HepG2 (cell line): ENCODE measurements around the gene NOL12.

Experiments
- GLI4 ChIP-seq: sonication (generic); formaldehyde crosslinking; IDR thresholded peaks from 2 replicates; pipeline ENCODE4 v1.5.1; 2020; ENCODE audit warnings: missing genetic modification reagents, mild to moderate bottlenecking, moderate library complexity, borderline replicate concordance
- JDP2 ChIP-seq: sonication (generic); formaldehyde crosslinking; IDR thresholded peaks from 2 replicates; pipeline ENCODE4 v1.8.1; 2022; ENCODE audit warnings: missing genetic modification reagents, borderline replicate concordance
- MED13 ChIP-seq: sonication (generic); formaldehyde crosslinking; IDR thresholded peaks from 2 replicates; pipeline ENCODE4 v1.5.0; 2020; ENCODE audit warnings: missing genetic modification reagents
- POLR2A ChIP-seq, 2 experiments: IDR thresholded peaks; 2 replicates each; pipeline ENCODE4 v1.6.1; 2011; ENCODE audit warnings: low read depth in 2 of 2, low read length in 2 of 2, mild to moderate bottlenecking in 1 of 2, moderate library complexity in 1 of 2; ENCODE audit not compliant: insufficient read depth in 1 of 2
- ZNF274 ChIP-seq: sonication (generic); formaldehyde crosslinking; IDR thresholded peaks from 2 replicates; pipeline ENCODE4 v1.5.1; 2020; ENCODE audit warnings: mild to moderate bottlenecking, missing genetic modification reagents
- TF ChIP-seq, protein P1 (sequence below): sonication (generic); formaldehyde crosslinking; IDR thresholded peaks from 2 replicates; pipeline ENCODE4 v1.5.0; 2020; ENCODE audit warnings: mild to moderate bottlenecking, missing genetic modification reagents, moderate library complexity
- TF ChIP-seq, protein P2 (sequence below), 2 experiments: IDR thresholded peaks; 2 replicates each; pipeline ENCODE4 v1.6.1; 2011 to 2012; ENCODE audit warnings: low read length in 2 of 2, borderline replicate concordance in 1 of 2, low read depth in 1 of 2, mild to moderate bottlenecking in 1 of 2, moderate library complexity in 1 of 2

DNA sequence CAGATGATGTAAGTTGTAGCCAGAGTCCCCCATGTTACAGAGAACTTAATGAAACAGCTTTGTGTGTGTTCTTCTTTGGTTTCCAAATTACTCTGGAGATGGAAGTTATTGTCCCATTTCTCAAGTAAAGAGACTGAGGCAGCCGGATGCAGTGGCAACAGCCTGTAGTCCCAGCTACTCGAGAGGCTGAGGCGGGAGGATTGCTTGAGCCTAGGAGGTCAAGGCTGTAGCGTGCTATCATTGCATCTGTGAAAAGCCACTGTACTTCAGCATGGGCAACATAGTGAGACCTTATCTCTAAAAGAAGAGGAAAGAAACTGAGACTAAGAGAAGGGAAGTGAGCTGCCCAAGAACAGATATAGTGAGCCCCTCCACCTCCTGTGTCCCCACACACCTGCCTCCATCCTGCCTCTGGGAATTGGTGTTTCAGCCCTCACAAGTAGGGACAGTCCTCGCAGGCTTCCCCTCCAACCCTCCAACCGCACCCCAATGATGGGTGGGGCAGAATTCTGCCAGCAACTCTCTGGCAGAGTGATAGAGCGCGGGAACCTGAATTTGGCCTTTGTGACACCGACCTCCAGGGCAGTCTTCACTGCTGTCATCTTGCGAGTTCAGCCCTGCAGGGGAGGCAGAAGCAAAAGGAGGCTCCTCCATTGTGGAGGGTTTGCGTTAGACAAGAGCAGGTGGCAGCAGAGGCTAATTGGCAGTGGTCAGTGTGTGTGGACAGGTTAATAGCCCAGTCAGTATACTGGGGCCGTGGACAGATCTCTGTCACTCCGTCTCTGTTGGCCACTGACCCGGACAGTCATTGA, 26.0 kb upstream of the NOL12 start:
- TF ChIP-seq POLR2A (IDR thresholded peaks at IDR 0.05; ENCODE audit: insufficient read depth in 1 of 2, low read depth in 2 of 2, low read length in 2 of 2) (no peak), MED13 (CRISPR knock-in tag) (no peak), JDP2 (CRISPR knock-in tag) (no peak), GLI4 (CRISPR knock-in tag) (no peak), ZNF274 (CRISPR knock-in tag) (no peak)
- TF ChIP-seq, protein P1, sequence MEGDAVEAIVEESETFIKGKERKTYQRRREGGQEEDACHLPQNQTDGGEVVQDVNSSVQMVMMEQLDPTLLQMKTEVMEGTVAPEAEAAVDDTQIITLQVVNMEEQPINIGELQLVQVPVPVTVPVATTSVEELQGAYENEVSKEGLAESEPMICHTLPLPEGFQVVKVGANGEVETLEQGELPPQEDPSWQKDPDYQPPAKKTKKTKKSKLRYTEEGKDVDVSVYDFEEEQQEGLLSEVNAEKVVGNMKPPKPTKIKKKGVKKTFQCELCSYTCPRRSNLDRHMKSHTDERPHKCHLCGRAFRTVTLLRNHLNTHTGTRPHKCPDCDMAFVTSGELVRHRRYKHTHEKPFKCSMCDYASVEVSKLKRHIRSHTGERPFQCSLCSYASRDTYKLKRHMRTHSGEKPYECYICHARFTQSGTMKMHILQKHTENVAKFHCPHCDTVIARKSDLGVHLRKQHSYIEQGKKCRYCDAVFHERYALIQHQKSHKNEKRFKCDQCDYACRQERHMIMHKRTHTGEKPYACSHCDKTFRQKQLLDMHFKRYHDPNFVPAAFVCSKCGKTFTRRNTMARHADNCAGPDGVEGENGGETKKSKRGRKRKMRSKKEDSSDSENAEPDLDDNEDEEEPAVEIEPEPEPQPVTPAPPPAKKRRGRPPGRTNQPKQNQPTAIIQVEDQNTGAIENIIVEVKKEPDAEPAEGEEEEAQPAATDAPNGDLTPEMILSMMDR (CRISPR knock-in tag) = no peak
- TF ChIP-seq, protein P2, sequence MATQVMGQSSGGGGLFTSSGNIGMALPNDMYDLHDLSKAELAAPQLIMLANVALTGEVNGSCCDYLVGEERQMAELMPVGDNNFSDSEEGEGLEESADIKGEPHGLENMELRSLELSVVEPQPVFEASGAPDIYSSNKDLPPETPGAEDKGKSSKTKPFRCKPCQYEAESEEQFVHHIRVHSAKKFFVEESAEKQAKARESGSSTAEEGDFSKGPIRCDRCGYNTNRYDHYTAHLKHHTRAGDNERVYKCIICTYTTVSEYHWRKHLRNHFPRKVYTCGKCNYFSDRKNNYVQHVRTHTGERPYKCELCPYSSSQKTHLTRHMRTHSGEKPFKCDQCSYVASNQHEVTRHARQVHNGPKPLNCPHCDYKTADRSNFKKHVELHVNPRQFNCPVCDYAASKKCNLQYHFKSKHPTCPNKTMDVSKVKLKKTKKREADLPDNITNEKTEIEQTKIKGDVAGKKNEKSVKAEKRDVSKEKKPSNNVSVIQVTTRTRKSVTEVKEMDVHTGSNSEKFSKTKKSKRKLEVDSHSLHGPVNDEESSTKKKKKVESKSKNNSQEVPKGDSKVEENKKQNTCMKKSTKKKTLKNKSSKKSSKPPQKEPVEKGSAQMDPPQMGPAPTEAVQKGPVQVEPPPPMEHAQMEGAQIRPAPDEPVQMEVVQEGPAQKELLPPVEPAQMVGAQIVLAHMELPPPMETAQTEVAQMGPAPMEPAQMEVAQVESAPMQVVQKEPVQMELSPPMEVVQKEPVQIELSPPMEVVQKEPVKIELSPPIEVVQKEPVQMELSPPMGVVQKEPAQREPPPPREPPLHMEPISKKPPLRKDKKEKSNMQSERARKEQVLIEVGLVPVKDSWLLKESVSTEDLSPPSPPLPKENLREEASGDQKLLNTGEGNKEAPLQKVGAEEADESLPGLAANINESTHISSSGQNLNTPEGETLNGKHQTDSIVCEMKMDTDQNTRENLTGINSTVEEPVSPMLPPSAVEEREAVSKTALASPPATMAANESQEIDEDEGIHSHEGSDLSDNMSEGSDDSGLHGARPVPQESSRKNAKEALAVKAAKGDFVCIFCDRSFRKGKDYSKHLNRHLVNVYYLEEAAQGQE (IDR thresholded peaks at IDR 0.05; ENCODE audit: borderline replicate concordance in 1 of 2, low read depth in 1 of 2, low read length in 2 of 2) = no peak
